Stimulated activated CD8-positive, alpha-beta memory T cell treated with anti-CD3 and anti-CD28 coated beads, Interleukin-15, amount 100 ng/mL, for 24 hours (primary cell): Measurements from ENCODE around the gene CNKSR1.

Experiments
- DNase-seq: peaks from one replicate; pipeline ENCODE4 v3.0.0-alpha.2; 2020; ENCODE audit warnings: low read depth

CNKSR1 gene

GRCh38 chr1:26177182-26177684 lies at the start of gene CNKSR1:
Gene CNKSR1 (plus strand): TSS chr1:26177491. CDS start chr1:26177548, 57 bp downstream.
- no peak for DNase-seq

GRCh38 chr1:26129778-26130177 lies 47.5 kb upstream of the CNKSR1 start:
- no peak for DNase-seq

GRCh38 chr1:26130695-26131094 lies 46.6 kb upstream of the CNKSR1 start:
- DNase-seq: no peak

GRCh38 chr1:26132128-26132833 lies 45.0 kb upstream of the CNKSR1 start:
- no peak for DNase-seq

GRCh38 chr1:26132834-26133167 lies 44.5 kb upstream of the CNKSR1 start:
- DNase-seq: no peak

- DNase-seq: no peak
Measured at GRCh38 chr1:26134466-26134865, 42.8 kb upstream of the CNKSR1 start.

- DNase-seq: no peak
Measured at GRCh38 chr1:26138974-26139558, 38.2 kb upstream of the CNKSR1 start.

GRCh38 chr1:26142159-26142558 lies 35.1 kb upstream of the CNKSR1 start:
- no peak for DNase-seq

- DNase-seq: no peak
Measured at GRCh38 chr1:26145041-26145959, 32.0 kb upstream of the CNKSR1 start.

GRCh38 chr1:26145960-26146294 lies 31.4 kb upstream of the CNKSR1 start:
- no peak for DNase-seq

- no peak for DNase-seq
Measured at GRCh38 chr1:26148887-26149286, 28.4 kb upstream of the CNKSR1 start.

- no peak for DNase-seq
Measured at GRCh38 chr1:26153966-26154532, 23.2 kb upstream of the CNKSR1 start.

GRCh38 chr1:26154750-26155149 lies 22.5 kb upstream of the CNKSR1 start:
- no peak for DNase-seq

GRCh38 chr1:26155370-26156284 lies 21.7 kb upstream of the CNKSR1 start:
- no peak for DNase-seq

- no peak for DNase-seq
Measured at GRCh38 chr1:26156285-26157038, 20.8 kb upstream of the CNKSR1 start.

GRCh38 chr1:26158271-26158907 lies 18.9 kb upstream of the CNKSR1 start:
- DNase-seq: no peak

GRCh38 chr1:26158908-26159742 lies 18.2 kb upstream of the CNKSR1 start, which contains the start of gene FAM110D:
Gene FAM110D (plus strand): TSS chr1:26159079. CDS start chr1:26161292, 2,213 bp downstream.
- DNase-seq: no peak

GRCh38 chr1:26159743-26160039 lies 17.6 kb upstream of the CNKSR1 start:
- DNase-seq: no peak
